K562 (cell line): ENCODE measurements around the gene XPR1. TPM values are rescaled to one million over a fixed set of nuclear protein-coding genes. Genes with fewer than 3 reads are reported as not detected.

Experiments
- ATAC-seq: fragments of 200-7000 bp; cut with Tn5 transposase; 3 replicates; pipeline ENCODE4 v1.9.1; 2020; ENCODE audit warnings: moderate library complexity
- BruUV-seq: library from RNA; stranded (reverse); fragments of 400-500 nt; replicated peaks from 2 replicates; lab custom pipeline; 2021; lab: Mats Ljungman, UMichigan
- CTCF ChIA-PET: fragments of 300-600 bp; formaldehyde crosslinking; extraction: SDS; loops from one replicate; lab custom pipeline; 2021; ENCODE audit warnings: low intra/inter-chr PET ratio; lab: Yijun Ruan, JAX
- POLR2A ChIA-PET: fragments of 300-600, 350-650 bp; sonication (Branson Sonifier 250); formaldehyde crosslinking; extraction: SDS; loops from one replicate; lab custom pipeline; 2021; ENCODE audit warnings: antibody characterized with exemption, inconsistent platforms; lab: Yijun Ruan, JAX
- DNase-seq, 4 experiments: peaks; one replicate each; pipeline versions ENCODE4 v3.0.0 to v3.0.0-alpha.2; 2011 to 2018; ENCODE audit warnings: low spot score in 3 of 4, mixed read lengths in 3 of 4; ENCODE audit errors: extremely low read depth in 1 of 4
- FAIRE-seq: peaks from 2 replicates; lab custom pipeline; 2011; peaks lifted over from hg19 to GRCh38; lab: Jason Lieb, UNC
- H2AFZ ChIP-seq: 2 replicates; pipeline ENCODE4 v1.6.0; 2011; ENCODE audit warnings: low read depth, low read length, control low read depth, inconsistent platforms
- H3K27ac ChIP-seq: fragments of 200-600 bp; 3 replicates; pipeline ENCODE4 v1.8.0; 2011; ENCODE audit warnings: low read depth, mild to moderate bottlenecking, control low read depth, inconsistent platforms, low read length, moderate library complexity, mixed read lengths; ENCODE audit errors: extremely low read depth
- H3K27me3 ChIP-seq, 2 experiments: fragments of 300-600 bp in 1 of 2; 2 replicates in 1 of 2; 3 replicates in 1 of 2; pipeline versions ENCODE4 v1.6.0 to v1.8.0; 2011; ENCODE audit warnings: inconsistent platforms in 2 of 2, low read length in 2 of 2, mild to moderate bottlenecking in 1 of 2, mixed read lengths in 1 of 2, moderate library complexity in 1 of 2; ENCODE audit not compliant: control insufficient read depth in 2 of 2, insufficient read depth in 2 of 2
- H3K36me3 ChIP-seq: fragments of 300-600 bp; 3 replicates; pipeline ENCODE4 v1.8.0; 2011; ENCODE audit warnings: mild to moderate bottlenecking, low read length, inconsistent platforms; ENCODE audit not compliant: control insufficient read depth, insufficient read depth
- H3K4me1 ChIP-seq, 2 experiments: fragments of 200-600 bp in 1 of 2; replicated peaks in 1 of 2; 2 replicates in 1 of 2; 3 replicates in 1 of 2; pipeline versions ENCODE4 v1.5.1 to v1.8.0; 2011; ENCODE audit warnings: inconsistent platforms in 2 of 2, low read length in 2 of 2, mild to moderate bottlenecking in 1 of 2, mixed read lengths in 1 of 2, moderate library complexity in 1 of 2; ENCODE audit not compliant: control insufficient read depth in 2 of 2, insufficient read depth in 2 of 2
- H3K4me2 ChIP-seq: 2 replicates; pipeline ENCODE4 v1.6.1; 2011; ENCODE audit warnings: low read length, control low read depth, inconsistent platforms, mixed read lengths; ENCODE audit not compliant: insufficient read depth
- H3K4me3 ChIP-seq: fragments of 200-600 bp; sonication (generic), shearing (Covaris generic); 2 replicates; pipeline ENCODE4 v1.5.1; 2016; ENCODE audit warnings: control low read depth, inconsistent platforms
- H3K79me2 ChIP-seq: fragments of 200-600 bp; 3 replicates; pipeline ENCODE4 v1.8.0; 2011; ENCODE audit warnings: low read length, inconsistent platforms; ENCODE audit not compliant: control insufficient read depth, insufficient read depth
- H3K9ac ChIP-seq, 2 experiments: 2 replicates each; pipeline versions ENCODE4 v1.6.0 to v1.6.1; 2011; ENCODE audit warnings: low read depth in 2 of 2, low read length in 2 of 2, control low read depth in 1 of 2, inconsistent platforms in 1 of 2, mild to moderate bottlenecking in 1 of 2, mixed read lengths in 1 of 2; ENCODE audit not compliant: insufficient read depth in 1 of 2
- H3K9me1 ChIP-seq: one replicate; pipeline ENCODE4 v1.6.0; 2011; ENCODE audit warnings: inconsistent platforms, mild to moderate bottlenecking, low read length, moderate library complexity; ENCODE audit not compliant: control insufficient read depth, insufficient read depth
- H3K9me3 ChIP-seq: replicated peaks from 2 replicates; pipeline ENCODE4 v1.5.1; 2011; ENCODE audit warnings: low read depth, low read length, inconsistent platforms; ENCODE audit not compliant: control insufficient read depth, insufficient read depth
- H4K20me1 ChIP-seq: replicated peaks from 2 replicates; pipeline ENCODE4 v1.6.1; 2011; ENCODE audit warnings: low read length, inconsistent platforms, mixed read lengths; ENCODE audit not compliant: control insufficient read depth, insufficient read depth
- CBX1 ChIP-seq: sonication (generic); IDR thresholded peaks from 2 replicates; pipeline ENCODE4 v1.6.1; 2016; ENCODE audit warnings: antibody characterized with exemption, low read depth, mild to moderate bottlenecking
- CBX2 ChIP-seq: fragments of 200-600 bp; sonication (generic); IDR thresholded peaks from one replicate; pipeline ENCODE4 v1.6.1; 2012; ENCODE audit warnings: mild to moderate bottlenecking, low read length, inconsistent platforms; ENCODE audit not compliant: insufficient read depth, poor library complexity, severe bottlenecking
- HDAC8 ChIP-seq: fragments of 450-650 bp; IDR thresholded peaks from 2 replicates; pipeline ENCODE4 v1.6.1; 2016; ENCODE audit warnings: mild to moderate bottlenecking, missing genetic modification characterization, moderate library complexity, missing compliant biosample characterization
- MTA1 ChIP-seq: fragments of 450-650 bp; IDR thresholded peaks from 2 replicates; pipeline ENCODE4 v1.6.1; 2017; ENCODE audit warnings: borderline replicate concordance
- NFIC ChIP-seq: fragments of 450-650 bp; IDR thresholded peaks from 2 replicates; pipeline ENCODE4 v1.6.1; 2017; ENCODE audit warnings: mild to moderate bottlenecking, inconsistent platforms
- RB1 ChIP-seq: fragments of 450-650 bp; IDR thresholded peaks from 2 replicates; pipeline ENCODE4 v1.6.1; 2017; ENCODE audit warnings: low read depth, mild to moderate bottlenecking
- RFX7 ChIP-seq: fragments of 250-450 bp; sonication (Bioruptor Pico); IDR thresholded peaks from 2 replicates; pipeline ENCODE4 v1.5.1; 2021; ENCODE audit warnings: mild to moderate bottlenecking
- TAF1 ChIP-seq: IDR thresholded peaks from 2 replicates; pipeline ENCODE4 v1.6.1; 2011; ENCODE audit warnings: mild to moderate bottlenecking, low read length, moderate library complexity; ENCODE audit not compliant: insufficient read depth, control insufficient read depth, severe bottlenecking; ENCODE audit errors: extremely low read depth
- ZBTB5 ChIP-seq: fragments of 450-650 bp; IDR thresholded peaks from 2 replicates; pipeline ENCODE4 v1.6.1; 2017; ENCODE audit warnings: antibody characterized with exemption
- ZNF41 ChIP-seq: fragments of 250-450 bp; sonication (Bioruptor Pico); conservative IDR thresholded peaks from 2 replicates; pipeline ENCODE4 v1.4.0; 2020; ENCODE audit warnings: mild to moderate bottlenecking
- WGBS: fragments of 100-300 bp; shearing (Covaris generic); methylation state at CpG from one replicate; pipeline ENCODE4 v1.1.6; 2016; ENCODE audit warnings: low coverage, mixed read lengths; ENCODE audit not compliant: insufficient coverage; ENCODE audit errors: missing lambda C conversion rate; 5-methylcytosine and 5-hydroxymethylcytosine counted together
- in situ Hi-C: fragments of 300-500 bp; cut with MboI; formaldehyde crosslinking; loops from 4 replicates; pipeline ENCODE4 v1.15.0; 2018; ENCODE audit warnings: inconsistent platforms, mixed read lengths
- intact Hi-C: fragments of 100-400 bp; cut with micrococcal nuclease; formaldehyde crosslinking; loops from 2 replicates; pipeline ENCODE4 v1.14.2; 2022
- polyA plus RNA-seq, 8 experiments: library from polyadenylated mRNA; depleted of rRNA in 4 of 8; stranded (reverse) in 5 of 8; unstranded in 3 of 8; fragments of >200 nt; fragmentation: Nextera tagmentation in 2 of 8; fragmentation: Illumina TruSeq in 1 of 8; extraction: Ambion mirVana in 2 of 8; extraction: Trizol in 1 of 8; gene quantifications; 2 replicates each; pipeline versions ENCODE4 v1.2.1 to v1.2.3, GENCODE V29; 2011 to 2014; ENCODE audit warnings: inconsistent platforms in 1 of 8, missing spikeins in 1 of 8
- total RNA-seq, 7 experiments: library from RNA; depleted of rRNA in 6 of 7; stranded (reverse); fragments of >200 nt in 6 of 7; fragmentation: Illumina TruSeq in 2 of 7; extraction: Trizol in 2 of 7; gene quantifications; 2 replicates each; pipeline versions ENCODE4 v1.2.1 to v1.2.3, GENCODE V29; 2011 to 2021; ENCODE audit warnings: low replicate concordance in 1 of 7
- TF ChIP-seq, protein P1 (sequence below): sonication (generic); formaldehyde crosslinking; IDR thresholded peaks from 2 replicates; pipeline ENCODE4 v1.9.0; 2022; ENCODE audit warnings: mild to moderate bottlenecking, missing genetic modification reagents
- TF ChIP-seq, protein P2 (sequence below): fragments of 450-650 bp; IDR thresholded peaks from 2 replicates; pipeline ENCODE4 v1.6.1; 2017; ENCODE audit warnings: mild to moderate bottlenecking, moderate library complexity
- TF ChIP-seq, protein P3 (sequence below): sonication (generic); formaldehyde crosslinking; IDR thresholded peaks from 2 replicates; pipeline ENCODE4 v1.8.0; 2022; ENCODE audit warnings: missing genetic modification reagents, mild to moderate bottlenecking, borderline replicate concordance
- TF ChIP-seq, protein P4 (sequence below): fragments of 250-450 bp; sonication (Bioruptor Pico); IDR thresholded peaks from 2 replicates; pipeline ENCODE4 v1.5.0; 2021; ENCODE audit warnings: mild to moderate bottlenecking, moderate library complexity

Gene XPR1
- total and polyA plus RNA-seq, 9 of the 15 experiments (the other 6 are each of a cell fraction or from before 2014, with no cell fraction given): 3.0 to 66.2 (median 38.6) TPM

DNA sequence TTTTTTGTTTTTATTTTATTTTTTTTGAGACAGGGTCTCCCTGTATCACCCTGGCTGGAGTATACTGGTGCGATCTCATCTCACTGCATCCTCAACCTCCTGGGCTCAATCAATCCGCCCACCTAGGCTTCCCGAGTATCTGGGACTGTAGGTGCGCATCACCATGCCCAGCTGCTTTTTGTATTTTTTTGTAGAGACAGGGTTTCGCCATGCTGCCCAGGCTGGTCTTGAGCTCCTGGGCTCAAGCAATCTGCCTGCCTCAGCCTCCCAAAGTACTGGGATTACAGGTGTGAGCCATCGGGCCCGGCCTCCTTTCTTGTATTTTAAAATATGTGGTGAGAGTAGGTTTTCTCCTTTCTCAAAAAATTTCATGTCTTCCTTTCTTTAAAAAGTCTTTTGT is 122.6 kb downstream of the XPR1 start:
- Histone ChIP-seq H3K27me3 (no peaks in the 10 kb centered on the region), H3K27ac (no peak overlapping the region), H3K9me1 (no peaks in the 10 kb centered on the region), H3K79me2 (peaks cover 24% of the 10 kb centered on the region; the same call in 1 of the 3 replicates), H3K9ac (no peak overlapping the region), H3K4me2 (no peak overlapping the region), H3K36me3 (no peaks in the 10 kb centered on the region; the same call in 2 of the 3 replicates), H3K4me3 (no peak overlapping the region), H2AFZ (no peak overlapping the region), H3K9me3 (0 out of 2 replicates have a peak, but pooled peaks cover 2% of the 10 kb centered on the region), H4K20me1 (no peaks in the 10 kb centered on the region), H3K4me1 (peaks cover 0 to 4% of the 10 kb centered on the region in 2 experiments; a peak in 1 of 5 replicates)
- FAIRE-seq: no peak
- ChIA-PET CTCF (no interaction called here), POLR2A (no interaction called here)
- ATAC-seq: no peak
- WGBS: 94% methylated on average over 7 of the region's 7 CpGs
- in situ Hi-C loops: no loop called here
- intact Hi-C loops: no loop called here
- no TSS peak for BruUV-seq
- DNase-seq: no peak
- TF ChIP-seq, protein P1, sequence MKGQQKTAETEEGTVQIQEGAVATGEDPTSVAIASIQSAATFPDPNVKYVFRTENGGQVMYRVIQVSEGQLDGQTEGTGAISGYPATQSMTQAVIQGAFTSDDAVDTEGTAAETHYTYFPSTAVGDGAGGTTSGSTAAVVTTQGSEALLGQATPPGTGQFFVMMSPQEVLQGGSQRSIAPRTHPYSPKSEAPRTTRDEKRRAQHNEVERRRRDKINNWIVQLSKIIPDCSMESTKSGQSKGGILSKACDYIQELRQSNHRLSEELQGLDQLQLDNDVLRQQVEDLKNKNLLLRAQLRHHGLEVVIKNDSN (CRISPR knock-in tag): no peak
- TF ChIP-seq, protein P2, sequence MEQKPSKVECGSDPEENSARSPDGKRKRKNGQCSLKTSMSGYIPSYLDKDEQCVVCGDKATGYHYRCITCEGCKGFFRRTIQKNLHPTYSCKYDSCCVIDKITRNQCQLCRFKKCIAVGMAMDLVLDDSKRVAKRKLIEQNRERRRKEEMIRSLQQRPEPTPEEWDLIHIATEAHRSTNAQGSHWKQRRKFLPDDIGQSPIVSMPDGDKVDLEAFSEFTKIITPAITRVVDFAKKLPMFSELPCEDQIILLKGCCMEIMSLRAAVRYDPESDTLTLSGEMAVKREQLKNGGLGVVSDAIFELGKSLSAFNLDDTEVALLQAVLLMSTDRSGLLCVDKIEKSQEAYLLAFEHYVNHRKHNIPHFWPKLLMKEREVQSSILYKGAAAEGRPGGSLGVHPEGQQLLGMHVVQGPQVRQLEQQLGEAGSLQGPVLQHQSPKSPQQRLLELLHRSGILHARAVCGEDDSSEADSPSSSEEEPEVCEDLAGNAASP: no peak
- TF ChIP-seq NFIC (no peak), ZNF41 (no peak), TAF1 (no peak), RFX7 (CRISPR knock-in tag) (no peak), CBX2 (no peak), ZBTB5 (no peak), CBX1 (no peak), HDAC8 (tag) (no peak), MTA1 (no peak), RB1 (no peak)
- TF ChIP-seq, protein P3, sequence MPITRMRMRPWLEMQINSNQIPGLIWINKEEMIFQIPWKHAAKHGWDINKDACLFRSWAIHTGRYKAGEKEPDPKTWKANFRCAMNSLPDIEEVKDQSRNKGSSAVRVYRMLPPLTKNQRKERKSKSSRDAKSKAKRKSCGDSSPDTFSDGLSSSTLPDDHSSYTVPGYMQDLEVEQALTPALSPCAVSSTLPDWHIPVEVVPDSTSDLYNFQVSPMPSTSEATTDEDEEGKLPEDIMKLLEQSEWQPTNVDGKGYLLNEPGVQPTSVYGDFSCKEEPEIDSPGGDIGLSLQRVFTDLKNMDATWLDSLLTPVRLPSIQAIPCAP (CRISPR knock-in tag): no peak
- TF ChIP-seq, protein P4, sequence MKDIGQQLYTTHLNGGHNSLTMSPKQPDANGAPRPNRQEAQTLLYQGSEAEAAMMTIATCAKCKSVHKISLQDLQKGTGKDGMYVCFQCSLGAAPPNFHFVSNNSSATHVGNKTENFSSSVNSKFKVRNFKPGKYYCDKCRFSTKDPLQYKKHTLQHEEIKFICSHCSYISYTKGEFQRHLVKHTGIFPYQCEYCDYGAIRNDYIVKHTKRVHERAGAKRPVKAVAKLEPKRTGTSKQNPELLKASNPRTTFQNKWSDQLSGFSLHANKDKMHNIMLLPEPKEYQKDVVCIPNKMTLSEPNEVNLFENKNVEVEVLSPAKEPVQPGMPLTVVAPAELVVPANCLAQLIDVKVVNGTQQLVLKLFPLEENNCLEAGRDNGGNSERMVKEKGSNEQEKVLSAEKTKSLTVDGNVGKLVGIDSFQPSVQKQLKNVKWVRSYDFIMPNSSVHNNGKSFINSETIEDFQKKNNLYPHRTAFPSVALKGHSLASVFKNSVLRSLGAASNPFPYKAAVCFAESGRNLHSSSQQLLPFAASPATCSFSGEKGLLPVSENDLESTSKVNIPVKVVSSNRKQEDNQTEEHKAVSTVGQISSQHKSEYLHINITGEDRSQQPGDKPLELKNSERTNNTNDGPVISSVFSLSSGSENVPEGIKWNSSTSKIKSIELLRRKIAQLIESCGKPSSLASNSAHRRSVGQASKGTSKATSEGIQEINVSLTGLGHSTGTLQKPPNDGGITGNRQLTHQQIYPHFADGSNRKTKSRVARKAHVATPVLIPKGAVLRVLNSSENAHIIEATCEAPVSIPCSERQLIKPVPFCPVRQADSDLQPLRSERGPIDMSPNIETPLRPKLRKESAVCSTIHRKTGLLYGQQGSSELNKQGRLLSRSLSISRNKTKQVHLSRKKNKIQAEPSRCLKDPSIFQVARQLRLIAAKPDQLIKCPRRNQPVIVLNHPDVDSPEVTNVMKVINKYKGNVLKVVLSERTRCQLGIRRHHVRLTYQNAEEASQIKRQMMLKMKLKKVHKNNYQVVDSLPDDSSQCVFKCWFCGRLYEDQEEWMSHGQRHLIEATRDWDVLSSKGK (CRISPR knock-in tag): no peak
